ENCODE measurements around the gene ATIC. TPM values are rescaled to one million over a fixed set of nuclear protein-coding genes. Genes with fewer than 3 reads are reported as not detected.

Gene ATIC
- total RNA-seq, 1 experiment from 2014 or later: 285 TPM

DNA sequence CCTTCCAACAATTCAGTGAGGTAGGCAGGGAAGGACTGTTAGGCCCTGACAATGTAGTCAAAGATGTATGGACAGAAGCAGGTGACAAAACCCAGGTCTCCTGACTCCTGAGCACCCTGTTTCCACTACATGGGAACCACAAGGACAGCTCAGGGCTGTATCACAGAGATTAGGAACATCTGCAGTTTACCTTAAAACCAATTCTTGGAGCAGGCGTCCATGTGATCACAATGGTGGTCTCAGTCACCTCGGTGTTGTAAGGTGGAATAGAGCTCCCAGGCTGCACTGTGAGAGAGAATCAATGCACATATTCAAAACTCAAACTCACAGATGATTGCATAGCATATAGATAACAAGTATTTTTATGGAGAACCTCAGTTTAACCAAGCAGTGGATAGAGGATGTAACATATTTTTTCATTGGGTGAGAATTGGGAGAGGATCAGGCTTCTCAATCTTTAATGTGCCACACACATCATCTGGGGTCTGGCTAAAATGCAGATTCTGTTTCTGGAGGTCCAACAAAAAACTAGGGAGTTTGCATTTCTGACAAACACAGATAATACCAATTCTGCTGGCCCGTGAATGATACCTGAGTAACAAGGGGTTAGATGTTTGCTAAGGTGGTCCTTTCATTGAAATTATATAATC, 87.3 kb downstream of the ATIC start:
- Mint-ChIP-seq H3K27ac (no peak overlapping the region), H3K27me3 (ENCODE audit: low read depth) (no peaks in the 10 kb centered on the region), H3K4me1 (peaks cover 27% of the 10 kb centered on the region), H3K4me3 (no peak overlapping the region), H3K9me3 (no peaks in the 10 kb centered on the region), H3K36me3 (peaks cover 43% of the 10 kb centered on the region)
- ChIA-PET POLR2A (no interaction called here), CTCF (no interaction called here)
- DNase-seq (ENCODE audit: low spot score): no peak
- TF ChIP-seq ZBTB21 (CRISPR knock-in tag; IDR thresholded peaks at IDR 0.05; ENCODE audit: borderline replicate concordance): no peak
- ATAC-seq: no peak

Other genes starting within 250 kb of the ATIC start
- 0.04 TPM in 1 of 3 replicates, not detected in the others for gene ABCA12, start 173.4 kb upstream of the ATIC start, total RNA-seq (2021)
- 102 to 115 TPM (median 111 TPM) in 3 replicates for gene FN1, start 124.0 kb downstream of the ATIC start, total RNA-seq (2021)